Uterus (tissue), 4 donors: ENCODE measurements around the gene NRAS. TPM values are rescaled to one million over a fixed set of nuclear protein-coding genes. Genes with fewer than 3 reads are reported as not detected.

Source experiments
- DNase-seq, 2 donors: peaks; one replicate each; pipeline ENCODE4 v3.0.0-alpha.2; 2019 to 2020
- H3K27ac ChIP-seq, 2 donors: fragments of 200-600 bp; sonication (generic); 1 replicate in 1 of 2; 2 replicates in 1 of 2; pipeline ENCODE4 v1.5.1; 2016 to 2018
- H3K27me3 ChIP-seq, 2 donors: fragments of 200-600 bp; sonication (generic); one replicate each; pipeline ENCODE4 v1.5.1; 2018 to 2019; ENCODE audit warnings: control low read depth in 1 of 2
- H3K36me3 ChIP-seq, 2 donors: fragments of 200-600 bp; sonication (generic); one replicate each; pipeline ENCODE4 v1.5.1; 2019; ENCODE audit warnings: control low read depth in 1 of 2
- H3K4me1 ChIP-seq, 2 donors: fragments of 200-600 bp; sonication (generic); one replicate each; pipeline ENCODE4 v1.5.1; 2018 to 2019; ENCODE audit warnings: control low read depth in 1 of 2
- H3K4me3 ChIP-seq, 2 donors: fragments of 200-600 bp; sonication (generic); 1 replicate in 1 of 2; 2 replicates in 1 of 2; pipeline ENCODE4 v1.5.1; 2018 to 2019; ENCODE audit warnings: mild to moderate bottlenecking in 1 of 2
- H3K9me3 ChIP-seq, 2 donors: fragments of 200-600 bp; sonication (generic); one replicate each; pipeline ENCODE4 v1.5.1; 2019; ENCODE audit warnings: control low read depth in 1 of 2
- POLR2A ChIP-seq, 2 donors: fragments of 450-650 bp; IDR thresholded peaks; one replicate each; pipeline ENCODE4 v1.6.1; 2016; ENCODE audit warnings: antibody characterized with exemption in 2 of 2, mild to moderate bottlenecking in 1 of 2, moderate library complexity in 1 of 2
- intact Hi-C: fragments of 100-400 bp; cut with DNase I; formaldehyde crosslinking; loops from one replicate; pipeline ENCODE4 v1.15.1; 2023; ENCODE audit warnings: low total_unique reads
- total RNA-seq, 4 donors: library from RNA; depleted of rRNA in 3 of 4; stranded (reverse); fragments of >200 nt in 3 of 4; gene quantifications; one replicate each; pipeline versions ENCODE4 v1.1.0 to v1.2.4, GENCODE V29; 2014 to 2023
- TF ChIP-seq, protein P1 (sequence below), 4 experiments: fragments of 200-600 bp in 2 of 4; fragments of 450-650 bp in 2 of 4; sonication (generic) in 2 of 4; IDR thresholded peaks; one replicate each; pipeline ENCODE4 v1.5.1; 2016 to 2019; ENCODE audit warnings: antibody characterized with exemption in 4 of 4, mild to moderate bottlenecking in 2 of 4, moderate library complexity in 1 of 4
- donor health status: DM: yes; HTN: yes; CAD: no.

Gene NRAS
- total RNA-seq, 4 donors from 2014 or later = 7.7 to 57.9 (median 20.4) TPM

DNA sequence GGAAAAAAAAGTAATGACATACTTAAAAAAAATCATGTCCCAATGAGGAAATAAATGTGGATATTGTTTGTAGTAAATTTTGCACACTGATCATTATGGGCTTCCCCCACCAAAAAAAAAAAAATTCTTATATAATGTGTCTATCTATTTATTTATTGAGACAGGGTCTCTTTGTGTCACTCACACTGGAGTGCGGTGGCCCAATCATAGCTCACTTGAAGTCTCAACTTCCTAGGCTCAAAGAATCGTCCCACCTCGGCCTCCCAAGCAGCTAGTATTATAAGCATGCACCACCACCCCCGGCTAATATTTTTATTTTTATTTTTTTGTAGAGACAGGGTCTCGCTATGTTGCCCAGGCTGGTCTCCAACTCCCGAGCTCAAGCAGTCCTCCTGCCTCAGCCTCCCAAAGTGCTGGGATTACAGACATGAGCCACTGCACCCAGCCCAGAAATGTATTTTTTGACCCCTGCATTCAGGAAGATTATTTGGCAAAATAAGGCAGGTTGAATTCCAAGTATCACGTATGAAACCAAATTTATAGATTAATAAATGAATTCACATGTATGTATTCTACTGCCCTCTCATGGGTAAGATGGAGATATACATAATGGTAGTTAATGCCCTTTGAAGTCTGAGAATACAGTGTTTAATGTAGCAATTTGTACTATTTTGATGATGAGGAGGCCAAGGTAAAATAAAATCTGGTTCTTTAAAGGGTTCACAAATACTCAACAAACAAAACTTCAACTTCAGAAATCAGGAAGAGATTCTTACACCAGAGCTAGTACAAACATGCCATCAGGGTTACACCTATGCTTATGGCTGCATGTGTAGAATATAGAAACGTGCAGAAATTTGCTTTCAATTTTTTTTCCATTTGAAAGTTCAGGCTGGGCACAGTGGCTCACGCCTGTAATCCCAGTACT, 45.3 kb downstream of the NRAS start:
- no peak for TF ChIP-seq POLR2A (IDR thresholded peaks at IDR 0.05)
- TF ChIP-seq, protein P1, sequence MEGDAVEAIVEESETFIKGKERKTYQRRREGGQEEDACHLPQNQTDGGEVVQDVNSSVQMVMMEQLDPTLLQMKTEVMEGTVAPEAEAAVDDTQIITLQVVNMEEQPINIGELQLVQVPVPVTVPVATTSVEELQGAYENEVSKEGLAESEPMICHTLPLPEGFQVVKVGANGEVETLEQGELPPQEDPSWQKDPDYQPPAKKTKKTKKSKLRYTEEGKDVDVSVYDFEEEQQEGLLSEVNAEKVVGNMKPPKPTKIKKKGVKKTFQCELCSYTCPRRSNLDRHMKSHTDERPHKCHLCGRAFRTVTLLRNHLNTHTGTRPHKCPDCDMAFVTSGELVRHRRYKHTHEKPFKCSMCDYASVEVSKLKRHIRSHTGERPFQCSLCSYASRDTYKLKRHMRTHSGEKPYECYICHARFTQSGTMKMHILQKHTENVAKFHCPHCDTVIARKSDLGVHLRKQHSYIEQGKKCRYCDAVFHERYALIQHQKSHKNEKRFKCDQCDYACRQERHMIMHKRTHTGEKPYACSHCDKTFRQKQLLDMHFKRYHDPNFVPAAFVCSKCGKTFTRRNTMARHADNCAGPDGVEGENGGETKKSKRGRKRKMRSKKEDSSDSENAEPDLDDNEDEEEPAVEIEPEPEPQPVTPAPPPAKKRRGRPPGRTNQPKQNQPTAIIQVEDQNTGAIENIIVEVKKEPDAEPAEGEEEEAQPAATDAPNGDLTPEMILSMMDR (IDR thresholded peaks at IDR 0.05) = peak in 1 of 4 experiments; percentile 18
- intact Hi-C loops = no loop called here
- no peaks in the 10 kb centered on the region for H3K36me3 ChIP-seq
- no peaks in the 10 kb centered on the region for H3K27me3 ChIP-seq
- H3K4me3 ChIP-seq = no peak overlapping the region
- H3K27ac ChIP-seq = no peak overlapping the region
- H3K4me1 ChIP-seq = no peaks in the 10 kb centered on the region
- DNase-seq = no peak
- H3K9me3 ChIP-seq = no peaks in the 10 kb centered on the region

DNA sequence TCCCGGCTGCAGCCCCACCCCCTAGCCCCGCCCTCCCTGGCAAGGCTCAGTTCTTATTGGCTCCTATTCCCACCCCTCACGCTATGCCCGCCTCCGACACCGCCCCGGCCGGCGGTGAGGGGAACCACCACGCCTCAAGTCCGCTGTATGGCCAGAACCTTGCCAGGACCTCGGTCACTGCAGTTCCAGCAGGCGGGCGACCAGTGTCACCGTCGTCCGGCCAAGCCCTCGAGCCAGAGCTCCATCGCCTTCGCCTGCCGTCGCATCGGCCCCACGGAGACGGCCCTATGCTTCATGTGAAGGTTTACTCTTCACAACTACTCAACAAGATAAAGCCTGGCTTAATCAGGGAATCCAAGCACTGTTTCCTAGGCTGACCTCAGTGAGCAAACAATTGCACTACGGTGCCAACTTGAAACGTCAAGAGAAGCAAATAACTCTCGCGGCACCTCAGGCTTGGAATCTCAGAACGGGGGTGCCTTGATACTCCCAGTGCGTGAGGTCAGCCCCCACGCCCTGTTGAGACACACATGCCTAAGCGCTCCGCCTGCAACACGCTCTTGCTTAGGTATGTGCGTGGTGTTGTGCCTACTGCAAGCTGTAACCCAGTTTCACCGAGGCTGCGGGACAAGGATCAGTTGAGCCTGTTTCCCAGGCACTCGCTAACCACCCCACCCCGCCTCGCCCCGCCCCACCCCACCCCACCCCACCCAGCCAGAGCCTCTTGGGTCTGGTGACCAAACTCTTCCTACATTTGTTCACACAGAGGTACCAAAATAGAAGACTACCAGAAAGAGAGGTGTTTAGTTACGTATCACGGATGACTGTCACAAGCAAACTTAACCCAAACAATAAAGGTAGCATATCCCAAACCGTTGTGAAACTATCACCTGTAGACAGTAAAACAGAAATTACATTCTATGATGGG, 46.2 kb downstream of the NRAS start:
- peak; percentile 55 to 71 for TF ChIP-seq POLR2A (IDR thresholded peaks at IDR 0.05)
- TF ChIP-seq, protein P1 (IDR thresholded peaks at IDR 0.05) = peak in 3 of 4 experiments; percentile 15 to 36 (median 20)
- intact Hi-C loops = no loop called here

DNA sequence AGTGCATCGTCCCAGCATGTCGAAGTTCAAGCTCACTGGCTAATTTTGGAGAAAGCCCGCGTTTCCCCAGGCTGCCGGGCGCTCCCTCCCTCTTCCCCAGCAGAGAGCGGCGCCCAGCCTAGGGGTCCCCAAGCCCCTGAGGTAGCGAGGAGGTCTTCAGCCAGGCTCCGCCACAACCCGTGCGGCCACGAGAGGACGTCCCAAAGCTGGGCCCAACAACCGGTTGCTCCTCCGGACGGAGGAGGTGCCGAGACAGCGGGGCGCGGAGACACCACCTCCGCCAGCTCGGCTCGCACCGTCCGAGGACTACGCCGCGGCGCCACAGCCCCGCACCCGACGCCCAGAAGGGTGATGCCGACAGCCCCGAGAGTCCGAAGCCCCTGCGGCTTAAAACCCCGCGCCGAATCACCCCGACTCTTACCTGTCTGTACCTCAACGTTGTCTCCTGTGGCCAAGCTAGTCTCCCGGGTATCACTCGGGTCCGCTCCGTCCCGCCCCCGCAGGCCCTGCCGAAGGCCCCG, 46.9 kb downstream of the NRAS start, which contains the start of gene DENND2C:
Gene DENND2C, minus strand, starts transcription at position 488 of the 521 bp plus-strand sequence. CDS start 44,065 bp downstream, outside the sequence.
- Histone ChIP-seq H3K4me1 (no peaks in the 10 kb centered on the region), H3K36me3 (no peaks in the 10 kb centered on the region), H3K4me3 (peak within 1 kb of the TSS; percentile 56 to 79), H3K9me3 (no peaks in the 10 kb centered on the region), H3K27ac (peak within 1 kb of the TSS; percentile 43 to 81), H3K27me3 (no peaks in the 10 kb centered on the region)
- intact Hi-C loops = no loop called here
- TF ChIP-seq, protein P1 (IDR thresholded peaks at IDR 0.05) = no peak
- peak in 1 of 2 donors; percentile 22 for TF ChIP-seq POLR2A (IDR thresholded peaks at IDR 0.05)
- DNase-seq = no peak

More for the DNA sequence above, 46.2 kb downstream of the NRAS start:
- DNase-seq = peak; percentile 92 to 94
- Histone ChIP-seq H3K9me3 (no peaks in the 10 kb centered on the region), H3K36me3 (no peaks in the 10 kb centered on the region), H3K4me3 (peak overlapping the region; percentile 56 to 79), H3K27ac (peak overlapping the region; percentile 43 to 81), H3K27me3 (no peaks in the 10 kb centered on the region), H3K4me1 (no peaks in the 10 kb centered on the region)

DNA sequence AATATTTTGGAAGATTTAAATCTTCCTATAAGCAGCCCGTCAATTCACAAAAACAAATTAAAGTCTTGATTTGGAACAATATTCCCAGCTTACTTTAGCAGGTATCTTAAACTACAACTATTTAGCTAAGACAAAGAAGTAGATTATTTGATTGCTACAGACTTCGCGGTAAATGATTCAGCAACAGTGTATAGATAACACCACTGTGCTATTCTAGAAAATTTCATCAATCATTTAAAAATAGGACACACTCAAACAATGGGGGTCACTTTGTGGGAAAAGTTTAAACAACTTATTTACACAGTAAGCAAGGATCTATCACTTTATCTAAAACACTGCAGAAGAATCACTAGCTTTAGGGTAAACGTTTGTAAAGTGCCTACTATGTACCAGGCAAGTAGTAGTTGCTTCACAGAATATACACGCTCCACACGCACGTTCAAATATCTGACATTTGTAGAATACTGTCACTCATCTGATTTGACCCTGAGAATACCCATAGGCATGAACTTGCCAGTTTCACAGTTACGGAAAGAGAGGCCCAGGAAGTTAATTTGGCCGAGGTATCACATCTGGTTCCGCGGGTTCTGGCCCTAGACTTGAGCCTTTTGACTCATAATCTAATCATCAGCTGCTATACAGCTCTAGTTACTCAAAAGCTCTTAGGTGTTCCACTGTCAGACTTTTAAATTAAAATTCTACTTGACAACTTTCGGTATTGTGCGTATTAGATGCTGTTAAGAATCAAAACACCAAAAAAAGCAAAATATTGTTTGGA, 47.6 kb downstream of the NRAS start:
- peak overlapping the region; percentile 43 to 81 for H3K27ac ChIP-seq
- intact Hi-C loops = no loop called here
- TF ChIP-seq, protein P1 (IDR thresholded peaks at IDR 0.05) = no peak
- no peak for TF ChIP-seq POLR2A (IDR thresholded peaks at IDR 0.05)
- H3K36me3 ChIP-seq = no peaks in the 10 kb centered on the region
- H3K4me3 ChIP-seq = peak overlapping the region; percentile 56 to 79
- H3K4me1 ChIP-seq = no peaks in the 10 kb centered on the region
- DNase-seq = no peak
- H3K9me3 ChIP-seq = no peaks in the 10 kb centered on the region
- no peaks in the 10 kb centered on the region for H3K27me3 ChIP-seq
